SH-SY5Y (cell line): ENCODE measurements around the gene CD83.

Source experiments
- GATA2 ChIP-seq: IDR thresholded peaks from 2 replicates; pipeline ENCODE4 v1.6.1; 2011; ENCODE audit warnings: mild to moderate bottlenecking, low read depth, low read length
- GATA3 ChIP-seq: IDR thresholded peaks from 2 replicates; pipeline ENCODE4 v1.6.1; 2011; ENCODE audit warnings: low read depth, mild to moderate bottlenecking, low read length, moderate library complexity

- no peak for TF ChIP-seq GATA3
- TF ChIP-seq GATA2, result no peak
These were observed 57.4 kb downstream of the CD83 start for GRCh38 chr6:14174996-14175395.
